ENCODE measurements around the gene PSAP.

DNA sequence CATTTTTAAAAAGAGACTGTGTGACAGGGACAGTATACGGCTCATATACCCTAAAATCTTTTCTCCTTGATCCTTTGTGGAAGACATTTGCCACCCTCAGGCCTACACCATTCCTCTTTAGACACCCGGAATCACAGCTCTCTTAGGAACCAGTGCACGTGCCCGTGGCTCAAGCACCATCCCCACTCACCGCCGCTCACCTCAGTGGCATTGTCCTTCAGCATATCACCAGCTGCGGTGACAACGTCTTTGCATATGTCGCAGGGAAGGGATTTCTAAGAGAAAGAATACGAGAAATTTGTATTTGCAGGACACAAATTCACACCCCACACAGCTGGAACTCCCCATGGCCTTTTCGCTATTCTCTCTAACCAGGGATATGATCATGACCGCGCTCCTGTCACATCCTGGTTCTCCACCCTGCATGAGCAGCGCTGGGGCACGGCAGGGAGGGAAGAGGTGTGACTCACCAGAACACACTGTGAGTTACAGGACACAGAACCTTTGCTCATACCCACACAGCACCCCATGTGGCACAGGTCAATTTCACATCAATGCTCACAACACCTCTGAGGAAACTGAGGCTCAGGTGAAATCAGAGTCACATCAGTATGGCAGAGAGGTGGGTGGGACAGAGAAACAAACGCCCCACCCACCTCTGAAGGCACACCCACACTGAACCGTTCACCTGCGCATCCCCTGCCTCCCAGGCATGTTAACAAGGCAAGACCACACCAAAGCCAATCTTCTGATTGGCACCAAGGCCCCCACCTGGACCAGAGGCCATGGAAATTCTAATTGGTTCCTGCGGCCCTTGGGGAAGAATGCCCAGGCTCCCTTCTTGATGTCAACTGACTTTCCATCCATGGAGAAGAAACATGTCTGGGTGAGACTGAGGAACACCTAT is 19.2 kb downstream of the PSAP start:
- TF ChIP-seq, protein P1, sequence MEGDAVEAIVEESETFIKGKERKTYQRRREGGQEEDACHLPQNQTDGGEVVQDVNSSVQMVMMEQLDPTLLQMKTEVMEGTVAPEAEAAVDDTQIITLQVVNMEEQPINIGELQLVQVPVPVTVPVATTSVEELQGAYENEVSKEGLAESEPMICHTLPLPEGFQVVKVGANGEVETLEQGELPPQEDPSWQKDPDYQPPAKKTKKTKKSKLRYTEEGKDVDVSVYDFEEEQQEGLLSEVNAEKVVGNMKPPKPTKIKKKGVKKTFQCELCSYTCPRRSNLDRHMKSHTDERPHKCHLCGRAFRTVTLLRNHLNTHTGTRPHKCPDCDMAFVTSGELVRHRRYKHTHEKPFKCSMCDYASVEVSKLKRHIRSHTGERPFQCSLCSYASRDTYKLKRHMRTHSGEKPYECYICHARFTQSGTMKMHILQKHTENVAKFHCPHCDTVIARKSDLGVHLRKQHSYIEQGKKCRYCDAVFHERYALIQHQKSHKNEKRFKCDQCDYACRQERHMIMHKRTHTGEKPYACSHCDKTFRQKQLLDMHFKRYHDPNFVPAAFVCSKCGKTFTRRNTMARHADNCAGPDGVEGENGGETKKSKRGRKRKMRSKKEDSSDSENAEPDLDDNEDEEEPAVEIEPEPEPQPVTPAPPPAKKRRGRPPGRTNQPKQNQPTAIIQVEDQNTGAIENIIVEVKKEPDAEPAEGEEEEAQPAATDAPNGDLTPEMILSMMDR (IDR thresholded peaks at IDR 0.05) = no peak
- no peak for TF ChIP-seq POLR2A (IDR thresholded peaks at IDR 0.05)

All from right lobe of liver (tissue), 4 donors.